SW480 (cell line): ENCODE results near the gene HERC3.

Experiments used
- DNase-seq: peaks from one replicate; pipeline ENCODE4 v3.0.0-alpha.2; 2016; ENCODE audit warnings: low spot score

Gene HERC3

GRCh38 chr4:88720451-88721428 lies 128.5 kb downstream of the HERC3 start:
- DNase-seq: no peak

GRCh38 chr4:88722276-88722780 lies 130.0 kb downstream of the HERC3 start:
- DNase-seq: no peak

GRCh38 chr4:88722828-88723227 lies 130.5 kb downstream of the HERC3 start:
- DNase-seq: no peak

- no peak for DNase-seq
Observed at GRCh38 chr4:88724406-88724805, 132.1 kb downstream of the HERC3 start.

DNA sequence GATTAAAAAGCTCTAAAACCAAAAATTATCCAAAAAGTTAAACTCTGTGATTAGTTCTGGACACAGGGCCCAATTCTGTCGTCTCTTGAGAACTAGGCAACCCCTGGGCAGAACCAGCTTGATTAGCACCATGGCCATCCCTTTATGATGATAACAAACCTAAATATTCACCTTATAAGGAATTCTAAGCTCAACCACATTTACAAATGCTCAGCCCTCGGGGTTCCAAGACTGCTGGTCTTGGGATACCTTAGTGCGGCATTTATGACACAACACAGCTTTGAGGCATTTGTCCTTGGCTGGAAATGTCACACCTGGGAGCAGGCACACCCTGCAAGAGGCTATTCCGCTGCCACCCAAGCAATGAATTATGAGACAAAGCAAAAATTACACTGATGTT lies 132.9 kb downstream of the HERC3 start:
- DNase-seq: no peak

DNA sequence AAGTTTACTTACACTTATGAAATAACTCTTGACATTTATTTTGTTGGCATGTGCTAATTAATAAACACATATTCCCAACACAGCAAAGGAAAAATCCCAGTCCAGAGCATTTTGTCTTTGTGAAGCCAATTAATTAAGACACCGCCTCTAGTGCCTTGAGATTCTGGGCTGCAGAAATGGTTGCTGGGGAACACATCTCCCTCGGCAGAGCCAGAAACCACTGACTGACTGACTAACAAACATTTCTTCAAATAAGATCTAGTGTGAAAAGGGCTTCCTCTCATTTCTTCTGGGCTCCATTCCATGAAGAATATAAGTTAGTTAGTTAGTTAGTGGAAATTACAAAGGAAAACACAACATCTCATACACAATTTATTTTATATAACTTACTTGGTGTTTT lies 133.7 kb downstream of the HERC3 start:
- DNase-seq: no peak

DNA sequence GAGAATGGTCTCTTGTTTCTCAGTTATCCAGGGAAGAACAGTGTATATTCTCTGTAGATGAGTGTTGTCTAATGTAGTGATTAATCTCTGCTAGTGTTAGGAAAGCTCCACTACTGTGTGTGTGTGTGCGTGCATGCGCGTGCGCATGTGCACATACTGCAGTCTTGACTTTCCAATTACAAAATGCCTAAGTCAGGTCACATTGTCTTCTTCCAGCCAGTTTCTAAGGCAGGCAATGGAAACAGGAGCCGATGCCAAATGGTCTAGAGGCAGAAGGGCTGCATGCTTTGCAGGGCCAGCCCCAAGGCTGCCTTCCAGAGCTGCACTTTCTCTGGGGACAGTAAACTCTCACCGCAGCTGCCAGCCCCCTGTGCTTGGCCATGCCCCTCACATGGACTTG lies 135.9 kb downstream of the HERC3 start:
- DNase-seq: no peak

DNA sequence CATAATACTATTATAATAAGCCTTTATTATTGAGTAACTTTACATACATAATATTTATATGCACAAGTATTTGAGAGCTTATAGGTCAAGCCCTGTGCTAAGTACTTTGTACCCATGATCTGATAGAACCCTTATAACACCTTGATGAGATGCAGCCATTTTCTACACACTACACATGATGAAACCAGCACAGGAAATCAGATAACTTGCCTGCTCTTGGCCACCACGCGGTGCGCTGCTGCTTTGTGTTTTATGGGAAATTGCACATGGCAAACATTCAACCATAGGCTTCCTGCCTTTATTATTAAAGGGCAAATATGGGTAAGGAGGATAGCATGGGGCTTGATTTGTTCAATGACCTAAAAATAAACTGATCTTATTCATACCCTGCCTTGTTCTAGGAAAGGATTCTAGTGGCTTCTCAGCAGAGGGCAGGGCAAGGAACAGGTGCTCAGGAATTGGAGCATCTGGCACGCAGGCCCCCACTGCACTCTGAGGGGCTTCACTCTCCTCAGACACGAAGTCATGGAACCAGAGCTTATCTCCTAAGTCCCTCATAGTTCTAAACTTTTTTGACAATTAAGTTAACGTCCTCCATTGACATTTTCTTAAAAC lies 137.0 kb downstream of the HERC3 start:
- DNase-seq: no peak

- DNase-seq: no peak
Observed at GRCh38 chr4:88730811-88731210, 138.5 kb downstream of the HERC3 start.

- DNase-seq: no peak
Observed at GRCh38 chr4:88731381-88731780, 139.1 kb downstream of the HERC3 start.

GRCh38 chr4:88732714-88733368 lies 140.6 kb downstream of the HERC3 start:
- DNase-seq: no peak

GRCh38 chr4:88734403-88734949 lies 142.2 kb downstream of the HERC3 start:
- no peak for DNase-seq

DNA sequence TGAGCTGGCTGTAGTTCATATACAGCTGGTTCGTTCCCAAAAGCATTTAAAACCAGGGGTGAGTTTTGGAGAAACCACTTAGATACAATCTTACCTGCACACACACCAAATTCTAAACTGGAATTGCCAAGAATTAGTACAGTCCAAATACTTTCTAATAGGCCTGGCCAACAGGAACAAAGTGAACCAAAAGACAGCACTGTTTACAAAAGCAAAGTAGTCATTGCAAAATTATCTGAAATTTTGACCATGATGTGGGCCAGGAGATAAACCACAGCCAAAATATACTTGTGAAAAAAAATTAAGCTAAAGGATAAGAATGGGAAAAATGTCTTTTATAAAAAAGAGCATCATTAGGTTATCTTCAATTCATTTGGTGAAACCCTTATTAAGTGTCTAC lies 143.3 kb downstream of the HERC3 start:
- no peak for DNase-seq

DNA sequence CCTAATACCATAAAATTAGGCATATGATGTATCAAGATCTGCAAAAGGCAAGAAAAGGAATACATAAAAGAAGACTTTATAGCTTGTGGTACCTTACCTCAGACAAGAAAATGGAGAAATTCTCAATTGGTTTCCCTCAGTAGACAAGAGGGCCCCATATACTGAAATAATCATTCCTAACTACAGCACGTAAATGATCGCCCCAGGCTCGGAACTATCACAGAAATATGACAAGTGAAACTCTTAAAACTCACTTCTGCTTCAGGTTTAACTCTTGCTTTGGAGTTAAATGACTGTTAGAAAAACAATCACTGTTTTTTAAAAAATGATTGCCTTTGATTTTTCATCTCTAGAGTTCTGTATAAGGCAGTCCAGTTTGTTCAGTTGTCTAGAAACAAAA lies 144.0 kb downstream of the HERC3 start:
- no peak for DNase-seq

DNA sequence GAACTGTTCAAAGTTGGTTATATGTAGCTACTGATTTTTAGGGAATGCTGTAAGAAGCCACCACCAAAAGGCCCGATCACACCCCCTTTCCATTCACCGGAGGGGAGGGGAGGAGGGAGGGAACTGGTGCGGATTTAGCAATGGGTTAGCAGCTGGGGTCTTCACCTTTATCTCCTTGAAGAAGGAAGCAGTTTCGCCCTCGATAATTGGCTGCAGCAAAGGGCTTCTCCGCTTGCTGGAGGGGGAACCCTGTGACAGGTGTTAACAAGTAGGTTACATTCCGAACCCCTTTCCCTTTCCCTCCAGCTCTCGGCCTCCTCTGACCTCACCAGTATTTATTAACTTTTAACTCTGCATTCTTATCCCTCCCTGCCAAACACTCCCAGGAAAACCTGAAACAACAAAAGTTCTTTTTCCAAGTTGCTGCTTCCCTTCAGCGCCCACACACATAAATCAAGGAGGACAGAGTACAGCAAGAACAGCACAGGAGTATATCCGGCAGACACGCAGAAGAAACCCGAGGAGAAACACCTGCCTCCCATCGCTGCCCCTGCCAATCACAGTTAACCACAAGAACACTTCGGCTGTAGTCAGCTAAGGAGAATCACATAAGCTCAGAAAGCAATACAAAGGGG lies 145.1 kb downstream of the HERC3 start:
- no peak for DNase-seq

DNA sequence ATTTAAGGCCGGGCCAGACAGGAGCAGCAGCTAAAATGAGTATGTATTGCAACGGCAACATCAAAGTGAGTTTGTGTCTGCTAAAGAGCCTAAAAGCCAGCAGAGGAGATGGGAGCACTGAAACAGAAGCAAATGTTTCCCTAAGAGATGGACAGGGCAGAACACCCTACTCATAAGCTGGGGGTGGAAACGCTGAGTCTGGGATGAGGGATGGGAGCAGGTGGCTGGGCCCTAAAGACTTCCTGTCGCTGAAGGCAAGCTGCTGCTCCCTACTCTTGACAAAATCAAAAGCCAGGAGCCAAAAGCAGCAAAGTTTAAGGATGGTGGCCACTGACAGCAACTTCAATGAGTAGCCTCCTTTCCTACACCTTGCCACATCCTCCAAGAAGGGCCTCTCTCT lies 145.9 kb downstream of the HERC3 start:
- DNase-seq: no peak

DNA sequence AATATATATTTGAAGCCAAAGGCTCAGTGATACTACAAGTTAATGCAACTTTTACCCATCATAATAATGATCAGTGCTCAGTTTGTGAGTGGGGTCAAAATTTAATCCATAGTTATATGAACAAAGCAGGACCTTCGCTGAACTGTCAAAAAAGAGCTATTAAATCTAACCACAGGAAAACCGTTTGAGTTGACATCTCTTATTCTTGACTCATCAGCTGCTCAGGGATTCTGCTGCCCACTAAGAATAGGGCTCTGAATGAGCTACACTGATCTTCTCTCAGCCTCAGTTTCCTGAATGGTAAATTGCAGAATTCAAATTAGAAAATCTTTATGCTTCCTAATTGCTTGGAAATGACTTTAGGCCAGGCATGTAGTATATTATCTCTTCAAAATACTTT lies 150.3 kb downstream of the HERC3 start:
- no peak for DNase-seq

DNA sequence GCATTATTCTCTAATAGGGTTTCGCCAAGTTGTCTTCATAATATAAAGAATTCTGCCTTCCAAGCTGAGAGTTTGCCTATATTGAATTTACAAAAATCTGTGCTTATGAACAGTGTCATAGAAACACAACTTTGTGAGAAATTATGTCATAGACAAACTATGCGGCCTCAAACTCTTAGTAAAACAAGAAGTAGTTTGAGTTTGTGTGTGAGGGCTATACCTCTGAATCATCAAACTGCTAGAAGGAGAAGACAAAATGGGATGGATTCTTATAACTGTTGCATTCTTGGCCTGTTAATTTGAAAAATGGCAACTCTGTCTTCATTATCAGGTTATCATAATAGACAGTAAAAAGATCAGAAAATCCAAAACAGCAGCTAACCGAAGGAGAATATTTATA lies 151.4 kb downstream of the HERC3 start:
- no peak for DNase-seq

- no peak for DNase-seq
Observed at GRCh38 chr4:88744609-88745008, 152.3 kb downstream of the HERC3 start.

GRCh38 chr4:88745175-88745574 lies 152.9 kb downstream of the HERC3 start:
- no peak for DNase-seq

DNA sequence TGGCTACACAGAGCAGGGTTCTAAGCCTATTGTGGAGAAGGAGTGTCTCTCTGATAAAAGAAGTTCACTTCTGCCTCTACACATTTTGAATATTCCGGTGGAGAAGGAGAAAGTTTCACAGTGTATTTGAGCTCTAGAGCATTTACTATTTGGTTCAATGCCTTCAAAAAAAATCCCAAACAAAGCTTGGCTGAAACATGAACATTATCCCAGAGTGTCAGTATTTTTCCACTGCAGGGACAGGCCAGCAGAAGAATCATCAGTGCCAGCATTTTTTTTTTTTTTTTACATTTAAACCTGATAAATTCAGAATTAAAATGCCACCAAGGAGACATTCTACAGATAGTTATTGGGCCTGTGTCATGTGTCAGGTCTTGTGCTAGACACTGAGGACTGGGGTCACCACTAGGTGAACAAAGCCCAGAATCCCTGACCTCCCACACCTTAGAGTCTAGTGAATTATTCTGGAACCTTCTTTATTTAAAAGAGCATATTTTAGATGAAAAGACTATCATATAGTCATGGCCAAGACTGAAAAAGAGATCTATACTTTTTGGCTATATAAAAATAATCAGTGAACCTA lies 153.4 kb downstream of the HERC3 start:
- DNase-seq: no peak

GRCh38 chr4:88746206-88746605 lies 153.9 kb downstream of the HERC3 start:
- no peak for DNase-seq
